H1 (cell line): ENCODE results near the gene MAP3K15. TPM values are rescaled to one million over a fixed set of nuclear protein-coding genes. Genes with fewer than 3 reads are reported as not detected.

Experiments
- CHD7 ChIP-seq: fragments of 300-600 bp; sonication (generic); IDR thresholded peaks from 2 replicates; pipeline ENCODE4 v1.7.1; 2012; ENCODE audit warnings: low read length, moderate library complexity, mild to moderate bottlenecking, inconsistent platforms; ENCODE audit not compliant: insufficient replicate concordance
- E2F6 ChIP-seq: IDR thresholded peaks from 2 replicates; pipeline ENCODE4 v1.6.1; 2012; ENCODE audit warnings: inconsistent platforms
- FOSL1 ChIP-seq: IDR thresholded peaks from 2 replicates; pipeline ENCODE4 v1.6.1; 2011; ENCODE audit warnings: mild to moderate bottlenecking, low read depth, low read length, moderate library complexity; ENCODE audit not compliant: insufficient read depth
- KDM5A ChIP-seq: fragments of 200-600 bp; IDR thresholded peaks from 2 replicates; pipeline ENCODE4 v1.7.1; 2012; ENCODE audit warnings: mild to moderate bottlenecking, low read length, inconsistent platforms, mixed read lengths
- NRF1 ChIP-seq: IDR thresholded peaks from 2 replicates; pipeline ENCODE4 v1.6.1; 2011; ENCODE audit warnings: mild to moderate bottlenecking, low read depth, low read length, improper control_type of control experiment
- polyA plus RNA-seq, 7 experiments: library from polyadenylated mRNA; depleted of rRNA in 3 of 7; stranded (reverse) in 5 of 7; unstranded in 2 of 7; fragments of >200 nt in 5 of 7; fragments of 200-250 nt in 2 of 7; gene quantifications; 1 replicate in 5 of 7; 2 replicates in 1 of 7; 4 replicates in 1 of 7; pipeline versions ENCODE4 v1.2.1 to v1.2.3, GENCODE V29; 2011 to 2013; ENCODE audit warnings: missing spikeins in 2 of 7, mixed read lengths in 2 of 7
- total RNA-seq: library from RNA; stranded (reverse); fragmentation: NEBNext Ultra II Directional; extraction: Animal tissue kit (Norgen Biotek cat#: 25700); gene quantifications from 2 replicates; pipeline ENCODE4 v1.2.1, GENCODE V29; 2021
- TF ChIP-seq, protein P1 (sequence below), 3 experiments: IDR thresholded peaks; 1 replicate in 2 of 3; 2 replicates in 1 of 3; pipeline versions ENCODE4 v1.5.1 to v1.6.1; 2011; ENCODE audit warnings: low read length in 3 of 3, mild to moderate bottlenecking in 3 of 3, inconsistent platforms in 2 of 3, low read depth in 1 of 3, moderate library complexity in 1 of 3; ENCODE audit not compliant: insufficient read depth in 1 of 3; ENCODE audit errors: control extremely low read depth in 1 of 3

Gene MAP3K15
- total and polyA plus RNA-seq, 2 of the 8 experiments (the other 6 are each of a cell fraction or from before 2014, with no cell fraction given) = 1.8 to 2.4 TPM

GRCh38 chrX:19354625-19355024 is 160.7 kb downstream of the MAP3K15 start (continued):
- TF ChIP-seq CHD7 (no peak), KDM5A (no peak), E2F6 (no peak), NRF1 (no peak), FOSL1 (no peak)
- TF ChIP-seq, protein P1, sequence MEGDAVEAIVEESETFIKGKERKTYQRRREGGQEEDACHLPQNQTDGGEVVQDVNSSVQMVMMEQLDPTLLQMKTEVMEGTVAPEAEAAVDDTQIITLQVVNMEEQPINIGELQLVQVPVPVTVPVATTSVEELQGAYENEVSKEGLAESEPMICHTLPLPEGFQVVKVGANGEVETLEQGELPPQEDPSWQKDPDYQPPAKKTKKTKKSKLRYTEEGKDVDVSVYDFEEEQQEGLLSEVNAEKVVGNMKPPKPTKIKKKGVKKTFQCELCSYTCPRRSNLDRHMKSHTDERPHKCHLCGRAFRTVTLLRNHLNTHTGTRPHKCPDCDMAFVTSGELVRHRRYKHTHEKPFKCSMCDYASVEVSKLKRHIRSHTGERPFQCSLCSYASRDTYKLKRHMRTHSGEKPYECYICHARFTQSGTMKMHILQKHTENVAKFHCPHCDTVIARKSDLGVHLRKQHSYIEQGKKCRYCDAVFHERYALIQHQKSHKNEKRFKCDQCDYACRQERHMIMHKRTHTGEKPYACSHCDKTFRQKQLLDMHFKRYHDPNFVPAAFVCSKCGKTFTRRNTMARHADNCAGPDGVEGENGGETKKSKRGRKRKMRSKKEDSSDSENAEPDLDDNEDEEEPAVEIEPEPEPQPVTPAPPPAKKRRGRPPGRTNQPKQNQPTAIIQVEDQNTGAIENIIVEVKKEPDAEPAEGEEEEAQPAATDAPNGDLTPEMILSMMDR (IDR thresholded peaks at IDR 0.05; ENCODE audit: control extremely low read depth in 1 of 3, insufficient read depth in 1 of 3, low read depth in 1 of 3, low read length in 3 of 3) = no peak
- TF ChIP-seq, all 59 proteins: peak for 0
